Fibroblast of the conjunctiva (primary cell): ENCODE measurements around the gene MRTFB.

Source experiments
- DNase-seq: peaks from one replicate; pipeline ENCODE4 v3.0.0-alpha.2; 2010; ENCODE audit warnings: low read depth

MRTFB gene

GRCh38 chr16:14063618-14064581 lies 7.2 kb upstream of the MRTFB start:
- DNase-seq, result no peak

DNA sequence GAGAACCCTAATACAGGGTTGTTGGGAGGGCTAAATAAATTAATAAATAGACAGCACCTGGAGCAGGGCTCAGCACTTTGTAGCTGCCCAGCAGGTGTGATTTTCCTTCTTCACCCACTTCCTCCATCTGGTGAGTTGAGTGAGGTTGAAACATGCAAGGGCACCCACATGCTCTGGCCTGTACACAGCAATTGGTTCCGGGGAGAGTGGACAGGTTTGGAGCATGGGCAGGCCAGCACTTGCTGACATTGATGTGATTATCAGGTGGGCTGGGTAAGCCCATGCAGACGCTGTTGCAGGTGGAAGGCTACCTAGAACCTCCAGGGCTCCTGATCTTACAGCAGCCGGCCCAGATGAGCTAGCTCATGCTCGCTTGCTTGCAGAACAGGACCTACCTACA lies 1.3 kb upstream of the MRTFB start:
- no peak for DNase-seq

- DNase-seq, result no peak
Measured at GRCh38 chr16:14070555-14070876, 603 bp upstream of the MRTFB start.

- no peak for DNase-seq
Measured at GRCh38 chr16:14071576-14072271, 605 bp downstream of the MRTFB start.

GRCh38 chr16:14072360-14072759 lies 1.2 kb downstream of the MRTFB start:
- DNase-seq, result no peak

GRCh38 chr16:14074544-14074943 lies 3.4 kb downstream of the MRTFB start:
- no peak for DNase-seq

GRCh38 chr16:14077918-14078317 lies 6.8 kb downstream of the MRTFB start:
- DNase-seq, result no peak

GRCh38 chr16:14086477-14086876 lies 15.4 kb downstream of the MRTFB start:
- DNase-seq, result no peak

DNA sequence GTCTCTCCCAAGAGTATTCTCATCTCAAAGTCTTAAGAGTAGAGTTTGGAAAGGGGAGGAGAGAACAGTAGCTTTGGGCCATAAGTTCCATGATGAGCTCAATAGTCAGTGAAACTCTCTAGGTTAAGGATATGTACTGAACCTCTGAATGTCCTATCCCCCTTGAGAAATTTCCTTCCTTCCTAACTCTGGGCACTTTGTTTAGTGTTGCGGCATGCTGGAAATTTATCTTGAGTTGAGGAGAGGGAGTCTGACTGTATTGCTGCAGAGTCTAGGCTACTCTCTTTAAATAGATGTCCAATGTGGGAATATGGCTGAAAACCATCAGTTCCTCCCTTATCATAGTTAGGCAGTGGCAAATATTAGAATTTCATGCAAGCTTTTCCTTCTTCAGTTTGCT lies 16.1 kb downstream of the MRTFB start:
- no peak for DNase-seq

DNA sequence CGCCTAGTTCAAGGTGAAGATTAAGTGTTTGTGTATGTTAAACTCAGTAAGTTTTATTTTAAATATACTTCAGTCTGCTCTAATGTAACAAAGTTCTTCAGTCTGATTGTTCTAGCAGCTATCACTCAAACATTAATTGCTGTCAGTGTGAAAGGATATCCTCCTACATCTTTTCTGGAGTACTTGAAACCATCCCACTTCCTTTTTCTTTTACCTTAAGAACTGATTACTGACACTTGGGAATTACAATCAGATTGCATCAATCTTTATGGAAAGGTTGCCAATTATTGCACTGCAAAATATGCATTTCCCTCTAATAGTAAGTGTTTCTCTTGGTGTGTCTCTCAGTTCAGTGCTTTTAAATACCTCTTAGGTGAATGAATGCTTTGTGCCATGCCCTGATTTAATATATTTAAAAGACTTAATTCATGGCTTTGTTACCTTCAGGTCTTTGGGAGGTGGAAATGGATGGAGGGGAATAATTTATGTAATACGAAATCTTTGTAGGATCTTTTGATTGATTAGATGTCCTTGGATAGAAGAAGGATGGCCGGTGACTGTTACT lies 16.6 kb downstream of the MRTFB start:
- peak; percentile 20 for DNase-seq

DNA sequence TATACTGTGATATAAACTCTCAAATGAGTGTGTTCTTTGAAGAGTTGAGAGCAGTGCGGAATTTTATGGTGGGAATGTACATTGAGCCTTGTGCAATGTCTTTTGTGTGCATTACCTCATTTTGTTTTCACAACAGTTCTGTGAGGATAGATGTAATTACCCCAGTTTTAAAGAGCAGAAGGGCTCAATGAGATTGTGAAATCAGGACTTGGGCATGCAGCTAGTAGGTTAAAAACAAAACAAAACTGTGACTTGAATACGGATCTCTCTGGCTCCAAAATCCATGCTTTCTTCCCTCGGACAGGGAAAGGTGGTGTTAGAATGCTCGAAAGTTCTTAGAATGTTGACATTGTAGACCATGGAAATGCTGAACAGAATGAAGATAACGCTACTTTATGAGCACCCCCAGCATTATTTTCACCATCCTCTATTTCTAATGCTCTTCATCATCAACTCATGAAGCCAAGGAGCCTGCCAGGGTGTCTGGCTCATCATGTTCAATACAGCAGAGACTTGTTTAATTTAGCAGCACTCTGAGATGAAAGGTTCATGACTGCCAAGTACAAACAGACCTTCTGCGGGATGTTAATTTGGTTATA lies 17.1 kb downstream of the MRTFB start:
- peak; percentile 17 for DNase-seq

DNA sequence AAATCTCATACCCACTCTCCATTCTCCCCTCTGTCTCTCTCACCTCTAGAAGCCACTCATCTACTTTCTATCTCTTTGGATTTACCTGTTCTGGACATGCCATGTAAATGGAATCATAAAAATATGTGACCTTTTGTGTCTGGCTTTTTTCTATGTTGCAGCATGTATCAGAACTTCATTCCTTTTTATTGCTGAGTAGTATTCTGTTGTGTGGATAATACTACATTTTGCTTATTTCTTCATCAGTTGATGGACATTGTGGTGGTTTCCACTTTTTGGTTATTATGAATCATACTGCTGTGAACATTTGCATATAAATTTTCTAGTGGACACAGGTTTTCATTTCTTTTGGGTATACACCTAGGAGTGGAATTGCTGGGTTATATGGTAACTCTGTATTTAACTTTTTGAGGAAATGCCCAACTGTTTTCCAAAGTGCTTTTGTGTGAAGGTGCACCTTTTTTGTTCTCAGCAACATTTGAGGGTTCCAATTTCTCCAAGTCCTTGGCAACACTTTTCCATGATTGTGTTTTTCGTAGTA lies 18.2 kb downstream of the MRTFB start:
- DNase-seq, result no peak

GRCh38 chr16:14092561-14092960 lies 21.4 kb downstream of the MRTFB start:
- no peak for DNase-seq

DNA sequence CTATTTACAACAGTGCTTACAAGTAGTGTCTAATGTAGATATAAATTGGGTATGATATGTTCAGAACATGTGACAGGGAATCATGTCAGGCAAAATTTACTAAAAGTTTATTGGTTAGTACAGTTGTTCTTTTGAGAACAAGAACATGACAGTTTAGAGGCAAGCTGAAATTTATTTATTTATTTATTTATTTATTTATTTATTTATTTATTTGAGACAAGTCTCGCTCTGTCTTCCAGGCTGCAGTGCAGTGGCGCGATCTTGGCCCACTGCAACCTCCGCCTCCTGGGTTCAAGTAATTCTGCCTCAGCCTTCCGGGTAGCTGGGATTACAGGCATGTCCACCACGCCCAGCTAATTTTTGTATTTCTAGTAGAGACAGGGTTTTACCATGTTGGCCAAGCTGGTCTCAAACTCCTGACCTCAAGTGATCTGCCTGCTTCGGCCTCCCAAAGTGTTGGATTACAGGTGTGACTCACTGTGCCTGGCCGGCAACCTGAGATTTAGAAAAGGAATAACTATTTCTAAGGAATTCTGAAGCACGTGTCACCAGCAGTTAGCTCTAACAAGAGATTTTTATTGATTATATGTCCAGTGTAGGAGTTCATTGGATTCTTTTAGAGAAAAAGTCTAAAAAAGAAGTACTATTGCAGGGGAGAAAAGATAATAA lies 24.9 kb downstream of the MRTFB start:
- no peak for DNase-seq

- DNase-seq, result no peak
Measured at GRCh38 chr16:14097182-14097959, 26.3 kb downstream of the MRTFB start.

DNA sequence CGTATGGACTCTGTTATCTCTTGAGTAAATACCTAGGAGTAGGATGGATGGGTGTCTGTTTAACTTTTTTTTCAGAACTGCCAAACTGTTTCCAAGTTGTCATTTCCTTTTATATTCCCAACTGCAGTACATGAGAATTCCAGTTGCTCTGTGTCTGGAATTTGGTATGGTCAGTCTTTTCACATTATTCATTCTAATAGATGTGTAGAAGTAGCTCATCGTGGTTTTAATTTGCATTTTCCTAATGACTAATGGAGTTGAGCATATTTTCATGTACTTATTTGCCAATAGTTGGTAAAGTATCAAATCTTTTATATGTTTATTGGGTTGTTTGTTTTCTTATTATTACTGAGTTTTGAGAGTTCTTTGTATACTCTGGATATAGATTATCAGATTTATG lies 27.0 kb downstream of the MRTFB start:
- DNase-seq, result no peak

GRCh38 chr16:14100825-14101224 lies 29.7 kb downstream of the MRTFB start:
- no peak for DNase-seq

- DNase-seq, result no peak
Measured at GRCh38 chr16:14101415-14101814, 30.3 kb downstream of the MRTFB start.

DNA sequence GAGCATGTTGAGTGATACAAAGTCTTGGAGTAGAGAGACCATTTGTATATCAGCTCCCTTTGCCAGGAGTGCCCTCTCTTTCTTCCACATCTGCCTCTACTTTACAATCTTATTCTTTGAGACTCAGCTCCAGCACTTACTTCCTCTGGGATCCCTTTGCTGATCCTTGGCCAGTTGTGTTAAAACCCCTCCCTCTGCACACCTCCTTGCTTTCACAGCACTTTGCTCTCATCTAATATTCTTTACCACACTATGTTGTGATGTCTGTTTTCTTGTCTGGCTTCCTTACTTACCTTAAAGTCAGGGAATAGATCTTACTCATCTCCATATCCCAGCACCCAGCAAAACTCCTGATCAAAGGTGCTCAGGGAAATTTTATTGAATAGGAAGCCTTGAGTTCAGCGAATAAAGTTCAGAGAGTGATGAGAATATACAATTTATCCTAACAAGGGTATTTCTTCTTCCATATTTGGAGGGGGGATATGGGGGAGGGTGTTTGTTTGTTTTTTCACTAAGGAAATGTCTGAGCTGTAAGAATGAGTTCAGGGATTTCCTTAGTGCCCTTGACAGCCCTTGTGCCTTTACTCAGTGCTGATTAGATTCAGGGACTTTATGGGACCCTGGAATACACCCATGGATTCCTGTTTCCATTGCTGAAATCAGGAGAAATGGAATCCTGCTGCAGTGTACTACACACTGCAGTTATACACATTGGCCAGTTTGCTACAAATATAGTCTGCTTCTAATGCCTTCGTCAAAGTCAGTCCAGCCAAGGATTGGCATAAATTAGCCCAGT lies 32.0 kb downstream of the MRTFB start:
- DNase-seq, result no peak

- no peak for DNase-seq
Measured at GRCh38 chr16:14104066-14104465, 32.9 kb downstream of the MRTFB start.
